SHP77 (cell line): Measurements from ENCODE around the gene COX4I1.

Experiments
- DNase-seq, 2 experiments: peaks; one replicate each; lab custom pipeline; 2025; lab: John Stamatoyannopoulos, UW

The COX4I1 gene

DNA sequence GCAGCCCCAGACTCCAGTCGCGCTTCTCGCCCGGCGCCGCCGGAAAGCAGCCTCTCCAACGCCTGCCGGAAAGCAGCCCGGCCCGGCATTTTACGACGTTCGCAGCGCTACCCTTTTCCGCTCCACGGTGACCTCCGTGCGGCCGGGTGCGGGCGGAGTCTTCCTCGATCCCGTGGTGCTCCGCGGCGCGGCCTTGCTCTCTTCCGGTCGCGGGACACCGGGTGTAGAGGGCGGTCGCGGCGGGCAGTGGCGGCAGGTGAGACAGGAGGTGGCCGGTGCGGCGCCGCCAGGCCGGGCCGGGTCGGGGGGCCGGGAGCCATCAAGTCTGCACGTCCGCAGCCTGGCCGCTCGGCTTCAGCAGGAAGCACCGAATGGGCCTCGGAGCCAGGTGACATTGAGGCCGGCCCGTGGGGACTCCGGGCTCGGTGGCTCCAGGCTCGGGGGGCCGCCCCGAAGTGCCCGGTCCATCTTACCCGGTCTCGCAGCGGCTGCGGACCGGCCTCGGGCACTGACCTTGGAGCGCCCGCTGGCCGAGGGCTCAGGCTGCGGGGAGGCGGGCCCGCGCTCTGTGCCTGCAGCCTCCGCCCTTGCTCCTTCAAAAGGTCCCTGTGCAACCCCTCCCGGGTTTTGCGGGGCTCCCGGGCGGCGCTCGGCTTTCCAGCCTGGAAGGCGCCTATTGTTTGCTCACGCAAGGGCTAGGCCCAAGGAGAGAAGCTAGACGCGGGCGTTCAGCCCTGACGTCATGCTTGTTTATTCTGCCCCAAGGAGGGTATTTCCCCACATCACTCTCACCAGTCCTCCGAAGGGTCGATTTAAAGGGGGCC is at the start of gene COX4I1, which contains the start of gene EMC8:
COX4I1 (plus strand) TSS at position 199 of the 824 bp plus-strand sequence. CDS start 1,511 bp downstream, outside the sequence.
EMC8 (minus strand) TSS at position 48 of the 824 bp plus-strand sequence. CDS start 249 bp downstream, outside the sequence.
- peak; percentile 92 to 94 for DNase-seq

DNA sequence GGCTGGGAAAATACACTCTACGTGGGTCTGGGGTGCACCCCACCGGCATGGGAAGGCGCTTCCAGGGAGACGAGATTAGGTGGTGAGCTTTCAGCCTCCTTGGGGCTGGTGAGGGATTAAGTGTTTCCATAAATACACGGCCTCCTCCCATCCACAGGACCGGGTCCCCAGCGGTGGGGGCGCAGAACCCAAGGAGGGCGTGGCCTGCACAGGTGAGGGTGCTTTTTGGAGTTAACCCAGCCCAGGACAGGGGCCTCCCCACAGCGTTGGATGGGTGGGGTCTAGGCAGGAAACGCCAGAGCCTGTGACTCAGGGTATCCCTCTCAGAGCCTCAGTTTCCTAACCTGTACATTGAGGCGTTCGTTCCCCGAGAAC is 49.7 kb upstream of the COX4I1 start:
- no peak for DNase-seq

- DNase-seq: no peak
These were observed 49.2 kb upstream of the COX4I1 start for GRCh38 chr16:85750146-85750826.

- no peak for DNase-seq
These were observed 48.4 kb upstream of the COX4I1 start, which contains the start of gene C16orf74 for GRCh38 chr16:85750827-85751697. Gene C16orf74, minus strand, starts transcription at chr16:85751096. Its CDS starts 15,879 bp downstream, at chr16:85735217.

GRCh38 chr16:85751698-85752501 is 47.6 kb upstream of the COX4I1 start:
- no peak for DNase-seq

DNA sequence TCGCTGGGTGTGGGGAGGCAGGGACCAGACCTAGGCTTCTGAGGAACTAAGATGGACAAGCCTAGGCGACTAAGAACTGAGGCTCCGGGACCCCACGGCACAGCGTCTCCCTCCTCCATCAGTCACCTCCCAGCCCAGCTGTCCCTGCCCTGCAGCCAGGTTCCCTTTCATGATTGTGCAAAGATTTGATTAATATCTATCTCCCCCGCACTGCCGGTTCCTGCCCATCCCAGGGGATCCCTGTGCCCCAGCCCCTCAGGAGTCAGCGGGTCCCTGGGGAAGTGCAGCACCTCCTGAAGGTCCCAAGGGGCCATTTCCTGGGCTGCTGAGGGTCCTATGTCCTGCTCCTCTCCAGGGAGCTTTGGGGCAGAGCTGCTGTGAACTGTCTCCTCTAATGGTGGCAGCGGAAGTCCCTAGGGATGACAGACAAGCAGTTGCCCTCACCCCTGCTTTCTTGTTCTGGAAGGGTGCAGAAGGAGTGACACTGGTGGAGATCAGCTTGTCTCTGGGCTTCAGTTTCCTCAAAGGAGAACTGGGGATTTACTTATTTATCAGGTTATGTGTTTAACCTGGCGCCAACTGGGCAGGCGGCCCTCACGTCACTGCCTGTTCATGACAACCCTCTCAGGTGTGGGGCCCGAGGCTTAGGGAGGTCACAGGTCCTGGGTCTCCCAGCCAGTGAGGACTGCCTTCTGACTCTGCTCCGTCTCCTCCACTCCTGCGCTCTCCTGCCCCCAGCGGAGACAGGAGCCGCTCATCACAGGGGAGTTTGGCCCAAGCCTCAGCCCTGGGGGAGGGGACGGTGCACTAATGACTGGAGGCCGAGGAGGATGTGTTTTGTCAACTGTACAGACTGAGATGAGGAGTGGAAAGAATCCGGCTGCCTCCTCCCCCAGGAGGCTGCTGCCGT is 46.7 kb upstream of the COX4I1 start:
- peak; percentile 44 to 52 for DNase-seq

- DNase-seq: no peak
These were observed 45.9 kb upstream of the COX4I1 start for GRCh38 chr16:85753559-85753958.

- no peak for DNase-seq
These were observed 45.5 kb upstream of the COX4I1 start for GRCh38 chr16:85753976-85754375.

- DNase-seq: peak; percentile 31 to 42
These were observed 45.1 kb upstream of the COX4I1 start for GRCh38 chr16:85754413-85754812.

- DNase-seq: no peak
These were observed 43.3 kb upstream of the COX4I1 start for GRCh38 chr16:85755929-85756768.

DNA sequence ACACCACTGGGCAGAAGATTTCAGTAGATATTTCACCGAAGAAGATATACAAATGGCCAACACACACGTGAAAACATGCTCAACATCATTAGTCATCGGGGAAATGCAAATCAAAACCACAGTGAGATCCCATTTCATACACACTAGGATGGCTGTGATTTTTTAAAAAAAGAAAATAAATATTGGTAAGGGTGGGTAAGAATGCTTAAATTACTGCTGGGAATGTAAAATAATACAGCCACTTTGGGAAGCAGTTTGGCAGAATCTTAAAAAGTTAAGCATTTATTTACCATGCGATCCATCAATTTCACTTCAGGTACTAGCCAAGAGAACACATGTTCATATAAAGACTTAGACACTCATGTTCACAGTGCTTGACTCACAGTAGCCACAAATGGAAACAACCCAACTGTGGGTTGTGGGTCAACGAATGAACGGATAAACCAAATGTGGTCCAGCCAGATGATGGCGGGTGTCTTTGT is 42.1 kb upstream of the COX4I1 start:
- DNase-seq: no peak

GRCh38 chr16:85759136-85759535 is 40.4 kb upstream of the COX4I1 start:
- DNase-seq: no peak

DNA sequence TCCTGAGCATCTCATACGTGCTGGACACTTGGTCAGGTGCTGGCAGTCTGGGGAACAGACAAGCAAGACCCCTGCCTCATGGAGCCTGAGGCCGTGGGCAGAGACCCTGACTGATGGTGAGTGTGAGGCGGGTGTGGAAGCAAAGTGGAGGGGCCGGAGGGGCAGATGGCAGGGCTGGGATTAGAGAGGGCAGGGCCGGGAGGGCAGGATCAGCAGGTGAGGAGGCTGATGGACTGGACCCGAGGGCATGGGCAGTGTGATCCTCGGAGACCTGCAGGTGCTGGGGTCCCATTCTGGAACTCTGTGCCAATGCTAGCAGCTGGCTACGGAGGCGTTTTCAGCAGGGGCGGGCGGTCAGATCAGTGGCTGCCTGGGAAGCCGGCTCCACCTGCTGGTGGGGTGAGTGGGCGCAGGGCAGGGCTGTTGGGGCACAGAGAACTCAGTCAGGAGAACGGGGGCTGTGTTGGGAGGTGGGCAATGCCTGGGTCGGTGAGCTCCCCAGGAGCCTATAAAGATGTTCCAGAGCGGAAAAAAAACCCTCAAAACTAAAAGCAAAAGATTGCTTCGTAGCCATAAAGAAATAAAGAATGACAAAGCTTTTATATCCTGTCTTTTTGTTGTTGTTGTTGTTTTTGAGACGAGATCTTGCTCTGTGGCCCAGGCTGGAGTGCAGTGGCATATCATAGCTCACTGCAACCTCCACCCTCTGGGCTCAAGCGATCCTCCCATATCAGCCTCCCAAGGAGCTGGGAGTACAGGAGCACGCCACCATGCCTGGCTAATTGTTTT is 39.7 kb upstream of the COX4I1 start:
- DNase-seq: no peak

GRCh38 chr16:85761861-85762260 is 37.6 kb upstream of the COX4I1 start:
- DNase-seq: no peak

- DNase-seq: no peak
These were observed 36.5 kb upstream of the COX4I1 start for GRCh38 chr16:85762970-85763369.

DNA sequence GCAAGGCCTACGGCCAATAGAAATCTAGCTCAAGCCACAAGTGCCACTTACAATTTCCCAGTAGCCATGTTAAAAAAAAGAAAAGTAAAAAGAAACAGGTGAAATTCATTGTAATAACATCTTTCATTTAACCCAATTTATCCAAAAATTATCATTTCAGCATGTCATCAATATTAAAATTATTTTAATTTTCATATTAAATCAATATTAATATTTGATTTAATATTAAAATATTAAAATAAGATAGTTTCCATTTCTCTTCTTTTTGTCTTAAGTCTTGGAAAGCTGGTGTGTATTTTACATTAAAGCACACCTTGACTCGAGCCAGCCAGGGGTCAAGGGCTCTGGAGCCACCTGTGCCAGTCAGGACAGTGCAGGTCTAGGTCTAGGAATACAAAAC is 35.9 kb upstream of the COX4I1 start:
- no peak for DNase-seq

DNA sequence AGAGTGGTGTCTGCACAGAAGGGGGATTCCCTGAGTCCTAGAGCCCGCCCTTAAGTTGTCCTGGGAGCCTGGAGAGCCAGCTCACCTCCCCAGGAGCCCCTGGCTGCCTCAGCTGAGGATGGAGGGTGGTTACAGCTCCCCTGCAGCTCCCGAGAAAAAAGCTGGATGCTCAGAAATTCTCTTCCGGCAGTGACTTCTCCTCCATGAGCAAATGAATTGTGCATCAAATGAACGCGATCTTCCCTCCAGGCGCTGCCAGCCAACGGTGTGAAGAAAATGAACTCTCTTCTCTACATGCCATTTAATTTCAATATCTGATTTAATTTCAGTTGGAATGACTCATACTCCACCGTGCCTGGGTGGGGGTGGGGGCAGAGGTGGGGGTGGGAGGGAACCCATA is 34.3 kb upstream of the COX4I1 start:
- DNase-seq: no peak

- no peak for DNase-seq
These were observed 33.7 kb upstream of the COX4I1 start for GRCh38 chr16:85765767-85766166.
